GM23248 (cell line): ENCODE results near the gene SPEM2. TPM values are rescaled to one million over a fixed set of nuclear protein-coding genes. Genes with fewer than 3 reads are reported as not detected.

Experiments
- DNase-seq: peaks from one replicate; pipeline ENCODE4 v3.0.0-alpha.2; 2015
- H2AFZ ChIP-seq: fragments of 200-600 bp; sonication (generic); 2 replicates; pipeline ENCODE4 v1.6.1; 2016; ENCODE audit warnings: antibody characterized with exemption
- H3F3A ChIP-seq: fragments of 200-600 bp; sonication (generic); 2 replicates; pipeline ENCODE4 v1.6.1; 2016; ENCODE audit warnings: mild to moderate bottlenecking, antibody characterized with exemption, mixed run types; ENCODE audit not compliant: insufficient read depth
- H3K27ac ChIP-seq: fragments of 200-600 bp; sonication (generic); 2 replicates; pipeline ENCODE4 v1.5.1; 2016; ENCODE audit warnings: mild to moderate bottlenecking
- H3K27me3 ChIP-seq: fragments of 200-600 bp; sonication (generic); replicated peaks from 2 replicates; pipeline ENCODE4 v1.6.1; 2016; ENCODE audit warnings: mild to moderate bottlenecking; ENCODE audit not compliant: insufficient read depth
- H3K36me3 ChIP-seq: fragments of 200-600 bp; sonication (generic); 2 replicates; pipeline ENCODE4 v1.6.1; 2016; ENCODE audit warnings: low read depth, mild to moderate bottlenecking
- H3K4me1 ChIP-seq: fragments of 200-600 bp; sonication (generic); 2 replicates; pipeline ENCODE4 v1.6.1; 2016; ENCODE audit warnings: mild to moderate bottlenecking; ENCODE audit not compliant: insufficient read depth
- H3K4me2 ChIP-seq: fragments of 200-600 bp; sonication (generic); one replicate; pipeline ENCODE4 v1.6.1; 2016; ENCODE audit warnings: mild to moderate bottlenecking; ENCODE audit not compliant: unreplicated experiment
- H3K4me3 ChIP-seq: fragments of 200-600 bp; sonication (generic); 2 replicates; pipeline ENCODE4 v1.5.1; 2016; ENCODE audit warnings: mild to moderate bottlenecking
- H3K79me2 ChIP-seq: fragments of 200-600 bp; sonication (generic); 2 replicates; pipeline ENCODE4 v1.6.1; 2016; ENCODE audit warnings: mild to moderate bottlenecking; ENCODE audit not compliant: insufficient read depth
- H3K9ac ChIP-seq: fragments of 200-600 bp; sonication (generic); 2 replicates; pipeline ENCODE4 v1.6.1; 2016; ENCODE audit warnings: mild to moderate bottlenecking
- H3K9me2 ChIP-seq: fragments of 200-600 bp; sonication (generic); 2 replicates; pipeline ENCODE4 v1.6.1; 2016; ENCODE audit warnings: mixed run types, mild to moderate bottlenecking, moderate library complexity; ENCODE audit not compliant: insufficient read depth
- H3K9me3 ChIP-seq: fragments of 200-600 bp; sonication (generic); one replicate; pipeline ENCODE4 v1.6.1; 2017; ENCODE audit warnings: low read depth
- H4K20me1 ChIP-seq: fragments of 200-600 bp; sonication (generic); 2 replicates; pipeline ENCODE4 v1.6.0; 2016; ENCODE audit not compliant: insufficient read depth
- EZH2 ChIP-seq: fragments of 200-600 bp; sonication (generic); IDR thresholded peaks from 2 replicates; pipeline ENCODE4 v1.6.1; 2018; ENCODE audit warnings: antibody characterized with exemption, mild to moderate bottlenecking; ENCODE audit not compliant: insufficient read depth, poor library complexity, severe bottlenecking
- EZH2phosphoT487 ChIP-seq: fragments of 200-600 bp; sonication (generic); IDR thresholded peaks from 2 replicates; pipeline ENCODE4 v1.6.1; 2018; ENCODE audit warnings: antibody characterized with exemption, moderate library complexity, mild to moderate bottlenecking, low read depth; ENCODE audit not compliant: insufficient read depth
- WGBS, 2 experiments: methylation state at CpG; one replicate each; pipeline ENCODE4 v1.1.6; 2015 to 2017; ENCODE audit warnings: low lambda C conversion rate in 2 of 2, low coverage in 1 of 2; ENCODE audit errors: missing lambda C conversion rate in 2 of 2; 5-methylcytosine and 5-hydroxymethylcytosine counted together
- in situ Hi-C: fragments of 300-500 bp; cut with MboI; formaldehyde crosslinking; loops from 2 replicates; pipeline ENCODE4 v1.15.0; 2020
- polyA plus RNA-seq: library from polyadenylated mRNA; unstranded; fragments of >200 nt; fragmentation: Nextera tagmentation; extraction: Ambion mirVana; gene quantifications from 2 replicates; pipeline ENCODE4 v1.2.1, GENCODE V29; 2016
- total RNA-seq: library from RNA; depleted of rRNA; stranded (reverse); fragments of >200 nt; shearing (Covaris generic); gene quantifications from 2 replicates; pipeline ENCODE4 v1.2.3, GENCODE V29; 2014

The SPEM2 gene
- total and polyA plus RNA-seq, 2 experiments from 2014 or later, result not detected

- no peak for TF ChIP-seq EZH2
- TF ChIP-seq EZH2phosphoT487, result no peak
- in situ Hi-C loops, result no loop called here
- Histone ChIP-seq H3K9ac (no peak overlapping the region), H4K20me1 (no peaks in the 10 kb centered on the region), H2AFZ (peak overlapping the region; percentile 71), H3K27me3 (peaks cover 18% of the 10 kb centered on the region), H3F3A (peaks cover 16% of the 10 kb centered on the region), H3K4me1 (peaks cover 11% of the 10 kb centered on the region), H3K9me2 (no peaks in the 10 kb centered on the region), H3K36me3 (no peaks in the 10 kb centered on the region), H3K79me2 (no peaks in the 10 kb centered on the region), H3K4me2 (peak overlapping the region; percentile 77), H3K4me3 (peak overlapping the region; percentile 56), H3K9me3 (no peaks in the 10 kb centered on the region), H3K27ac (no peak overlapping the region)
- WGBS, 2 experiments, result 9 to 16% methylated on average over 7 to 16 of the region's 16 CpGs
- DNase-seq, result no peak
Observed at GRCh38 chr17:7445619-7445968, 20.2 kb downstream of the SPEM2 start.

- peaks cover 20% of the 10 kb centered on the region for H3F3A ChIP-seq
- in situ Hi-C loops, result no loop called here
Observed at GRCh38 chr17:7448461-7448860, 23.0 kb downstream of the SPEM2 start.

GRCh38 chr17:7459961-7460545, 34.6 kb downstream of the SPEM2 start:
- no peak for TF ChIP-seq EZH2
- no peak for TF ChIP-seq EZH2phosphoT487
- in situ Hi-C loops, result no loop called here
- Histone ChIP-seq H3K36me3 (peaks cover 7% of the 10 kb centered on the region; the same call in 1 of the 2 replicates), H3K27ac (no peak overlapping the region), H3K9me2 (no peaks in the 10 kb centered on the region), H3K9me3 (no peaks in the 10 kb centered on the region), H3K79me2 (peaks cover 14% of the 10 kb centered on the region; the same call in 1 of the 2 replicates), H3K27me3 (no peaks in the 10 kb centered on the region), H4K20me1 (no peaks in the 10 kb centered on the region), H3K4me1 (no peaks in the 10 kb centered on the region), H3F3A (peaks cover 39% of the 10 kb centered on the region), H3K4me3 (no peak overlapping the region), H3K9ac (no peak overlapping the region), H3K4me2 (no peak overlapping the region), H2AFZ (no peak overlapping the region)
- WGBS, 2 experiments, result 68% methylated on average over 3 of the region's 3 CpGs
- peak; percentile 38 for DNase-seq

More at GRCh38 chr17:7448461-7448860, 23.0 kb downstream of the SPEM2 start:
- Histone ChIP-seq H3K27ac (no peak overlapping the region), H4K20me1 (no peaks in the 10 kb centered on the region), H3K4me3 (no peak overlapping the region), H3K4me1 (0 out of 2 replicates have a peak, but pooled peaks cover 12% of the 10 kb centered on the region), H3K9ac (no peak overlapping the region), H3K36me3 (no peaks in the 10 kb centered on the region), H3K9me2 (no peaks in the 10 kb centered on the region), H3K79me2 (no peaks in the 10 kb centered on the region), H3K4me2 (no peak overlapping the region), H3K9me3 (no peaks in the 10 kb centered on the region), H2AFZ (no peak overlapping the region), H3K27me3 (peaks cover 17% of the 10 kb centered on the region)
- WGBS, 2 experiments, result 84 to 88% methylated on average over 7 of the region's 7 CpGs
- DNase-seq, result no peak
- TF ChIP-seq EZH2 (no peak), EZH2phosphoT487 (no peak)

DNA sequence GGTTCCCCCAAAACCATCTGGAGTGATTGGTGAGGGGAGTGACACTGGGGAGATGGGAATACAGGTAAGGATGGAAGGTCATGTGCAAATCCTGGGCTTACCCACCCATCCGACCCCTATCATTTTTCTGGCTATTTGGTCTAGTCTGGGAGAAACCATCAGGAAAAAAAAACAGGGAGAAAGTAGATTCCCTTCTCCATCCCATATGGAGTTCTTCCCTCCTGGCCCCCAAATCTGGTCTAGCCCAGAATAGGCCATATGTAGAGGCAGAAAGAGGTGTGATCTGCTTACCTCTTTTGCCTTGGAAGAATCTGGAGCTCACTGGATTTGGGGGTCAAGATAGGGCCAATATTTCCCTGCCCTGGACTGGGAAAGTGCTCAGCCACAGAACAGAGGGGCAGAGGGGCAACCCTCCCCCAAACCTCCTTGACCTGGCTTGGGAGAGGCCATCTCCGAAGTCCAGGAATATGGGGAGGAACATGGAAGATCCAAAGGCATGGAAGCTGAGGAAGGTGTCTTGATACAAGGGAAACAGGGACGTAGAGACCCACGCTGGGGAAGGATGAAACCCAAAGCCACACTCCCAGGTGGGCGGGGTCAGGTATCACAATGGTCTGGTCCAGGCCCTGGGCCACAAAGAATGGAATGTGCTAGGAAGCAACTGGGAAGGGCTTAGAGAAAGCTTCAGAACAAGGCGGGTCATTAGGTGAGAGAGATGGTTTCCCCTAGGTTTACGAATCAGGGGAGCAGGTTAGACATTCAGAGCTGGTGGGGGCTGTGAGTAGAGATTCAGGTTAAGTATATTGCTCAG, 35.6 kb downstream of the SPEM2 start:
- DNase-seq, result no peak
- H3K27ac ChIP-seq, result no peak overlapping the region
- H3K4me2 ChIP-seq, result no peak overlapping the region
- peaks cover 39% of the 10 kb centered on the region for H3F3A ChIP-seq
- H3K4me3 ChIP-seq, result no peak overlapping the region
- H3K4me1 ChIP-seq, result no peaks in the 10 kb centered on the region
- peaks cover 7% of the 10 kb centered on the region; the same call in 1 of the 2 replicates for H3K36me3 ChIP-seq
- in situ Hi-C loops, result no loop called here
- WGBS, 2 experiments, result 93 to 97% methylated on average over 7 of the region's 7 CpGs
- no peak overlapping the region for H2AFZ ChIP-seq
- no peaks in the 10 kb centered on the region for H4K20me1 ChIP-seq
- no peaks in the 10 kb centered on the region for H3K9me2 ChIP-seq
- no peaks in the 10 kb centered on the region for H3K9me3 ChIP-seq
- no peak for TF ChIP-seq EZH2phosphoT487
- no peak for TF ChIP-seq EZH2
- no peaks in the 10 kb centered on the region for H3K27me3 ChIP-seq
- no peak overlapping the region for H3K9ac ChIP-seq
- H3K79me2 ChIP-seq, result peaks cover 24% of the 10 kb centered on the region
